ENCODE measurements around the gene CHD8.
"Not testable (repeated sequence)": the region's sequence is repeated elsewhere in the genome, so short reads cannot be mapped to it uniquely, and the experiment has no call there.

Gene CHD8

GRCh38 chr14:21455912-21456667 is at the start of gene CHD8:
TSS of gene CHD8 (minus strand) at chr14:21456123. CDS start at chr14:21431643, 24,480 bp downstream.
- peak; percentile 97 to 99 for DNase-seq

GRCh38 chr14:21505012-21505553 is 49.2 kb upstream of the CHD8 start:
- peak in 1 of 2 donors; percentile 10 for DNase-seq

- DNase-seq = no peak
Observed at GRCh38 chr14:21503376-21503775, 47.5 kb upstream of the CHD8 start.

GRCh38 chr14:21501568-21501967 is 45.6 kb upstream of the CHD8 start:
- no peak for DNase-seq

GRCh38 chr14:21498540-21499526 is 42.9 kb upstream of the CHD8 start:
- DNase-seq = peak in 1 of 2 donors; percentile 6

- no peak for DNase-seq
Observed at GRCh38 chr14:21496453-21496852, 40.5 kb upstream of the CHD8 start.

GRCh38 chr14:21494902-21495762 is 39.2 kb upstream of the CHD8 start:
- DNase-seq = no peak

- DNase-seq = no peak
Observed at GRCh38 chr14:21486640-21487087, 30.7 kb upstream of the CHD8 start.

- peak; percentile 91 to 100 for DNase-seq
Observed at GRCh38 chr14:21476925-21477681, 21.2 kb upstream of the CHD8 start, which contains the start of the genes RAB2B and TOX4. TSS of gene RAB2B (minus strand) at chr14:21476959. CDS start at chr14:21476872, 87 bp downstream. TSS of gene TOX4 (plus strand) at chr14:21477195. CDS start at chr14:21477279, 84 bp downstream.

- peak in 1 of 2 donors; percentile 91 for DNase-seq
Observed at GRCh38 chr14:21476523-21476924, 20.6 kb upstream of the CHD8 start.

GRCh38 chr14:21475767-21476522 is 20.0 kb upstream of the CHD8 start:
- DNase-seq = no peak

- no peak for DNase-seq
Observed at GRCh38 chr14:21467616-21468015, 11.7 kb upstream of the CHD8 start.

- DNase-seq = no peak
Observed at GRCh38 chr14:21455592-21455911, 371 bp downstream of the CHD8 start.

GRCh38 chr14:21454843-21455544 is 929 bp downstream of the CHD8 start:
- DNase-seq = no peak

- no peak for DNase-seq
Observed at GRCh38 chr14:21449899-21450216, 6.1 kb downstream of the CHD8 start.

GRCh38 chr14:21442657-21443056 is 13.3 kb downstream of the CHD8 start:
- not testable (repeated sequence) for DNase-seq

- DNase-seq = no peak
Observed at GRCh38 chr14:21440859-21441258, 15.1 kb downstream of the CHD8 start.

GRCh38 chr14:21437063-21437901 is 18.6 kb downstream of the CHD8 start:
- DNase-seq = peak; percentile 90 to 95

GRCh38 chr14:21436567-21437062 is 19.3 kb downstream of the CHD8 start:
- no peak for DNase-seq
